HG03135 (cell line): ENCODE data around the gene GPR83.
"Not testable (repeated sequence)": the region's sequence is repeated elsewhere in the genome, so short reads cannot be mapped to it uniquely, and the experiment has no call there.

ENCODE experiments used
- ATAC-seq: cut with Tn5 transposase; IDR thresholded peaks from one replicate; pipeline ENCODE4 v1.9.1; 2021; ENCODE audit warnings: mild to moderate bottlenecking, moderate library complexity; ENCODE audit not compliant: unreplicated experiment

The GPR83 gene

DNA sequence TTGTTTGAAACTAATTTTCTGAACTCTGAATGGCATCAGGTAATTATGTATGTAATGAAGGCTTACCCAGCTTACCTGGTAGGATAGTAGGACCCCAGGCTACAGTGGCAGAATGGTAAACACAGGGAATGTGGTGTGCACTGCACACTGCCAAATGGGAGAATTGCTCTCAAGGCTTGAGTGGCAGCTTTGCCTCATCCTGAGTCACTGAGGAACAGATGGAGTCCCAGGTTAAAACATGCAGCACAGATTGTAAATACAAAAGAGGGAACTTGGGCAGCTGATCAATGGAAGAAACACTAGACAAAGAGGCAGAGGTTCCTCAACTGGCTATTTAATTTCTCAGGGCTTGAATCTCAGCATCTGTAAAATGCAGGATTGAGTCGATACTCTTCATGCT is 24.4 kb downstream of the GPR83 start:
- no peak for ATAC-seq

GRCh38 chr11:94370576-94370975 is 30.6 kb downstream of the GPR83 start:
- not testable (repeated sequence) for ATAC-seq

DNA sequence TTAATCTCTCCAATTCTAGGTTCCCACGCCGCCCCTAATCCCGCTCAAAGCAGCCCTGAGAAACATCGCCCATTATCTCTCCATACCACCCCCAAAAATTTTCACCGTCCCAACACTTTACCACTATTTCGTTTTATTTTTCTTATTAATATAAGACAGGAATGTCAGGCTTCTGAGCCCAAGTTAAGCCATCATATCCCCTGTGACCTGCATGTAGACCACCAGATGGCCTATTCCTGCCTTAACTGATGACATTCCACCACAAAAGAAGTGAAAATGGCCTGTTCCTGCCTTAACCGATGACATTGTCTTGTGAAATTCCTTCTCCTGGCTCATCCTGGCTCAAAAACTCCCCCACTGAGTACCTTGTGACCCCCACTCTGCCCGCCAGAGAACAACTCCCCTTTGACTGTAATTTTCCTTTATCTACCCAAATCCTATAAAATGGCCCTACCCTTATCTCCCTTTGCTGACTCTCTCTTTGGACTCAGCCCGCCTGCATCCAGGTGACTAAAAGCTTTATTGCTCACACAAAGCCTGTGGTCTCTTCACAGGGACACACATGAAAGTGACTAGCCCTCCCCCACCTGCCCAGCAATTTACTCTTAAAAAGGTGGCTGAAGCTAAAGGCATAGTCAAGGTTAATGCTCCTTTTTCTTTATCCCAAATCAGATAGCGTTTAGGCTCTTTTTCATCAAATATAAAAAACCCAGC is 50.2 kb downstream of the GPR83 start:
- not testable (repeated sequence) for ATAC-seq

GRCh38 chr11:94346311-94346710 is 54.9 kb downstream of the GPR83 start:
- ATAC-seq = not testable (repeated sequence)

DNA sequence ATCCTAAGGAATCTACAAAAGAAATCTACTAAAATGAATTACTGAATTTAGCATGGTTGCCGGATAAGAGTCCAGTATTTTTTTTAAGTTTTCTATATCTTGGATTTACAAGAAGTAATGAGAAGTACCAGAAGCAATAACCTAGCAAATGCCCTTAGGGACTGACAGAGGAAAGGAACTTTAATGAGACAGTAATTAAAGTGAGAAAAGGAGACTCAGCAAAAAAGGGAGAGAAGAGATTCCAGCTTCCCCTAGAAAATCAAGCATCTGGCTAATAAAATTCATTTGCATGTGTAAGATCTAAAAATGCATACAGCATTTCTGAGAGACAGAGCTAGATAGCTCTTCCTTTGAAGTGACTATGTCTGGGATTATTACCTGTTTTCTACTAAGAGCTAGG is 57.7 kb downstream of the GPR83 start:
- no peak for ATAC-seq

- ATAC-seq = no peak
Measured at GRCh38 chr11:94342250-94342649, 59.0 kb downstream of the GPR83 start.

DNA sequence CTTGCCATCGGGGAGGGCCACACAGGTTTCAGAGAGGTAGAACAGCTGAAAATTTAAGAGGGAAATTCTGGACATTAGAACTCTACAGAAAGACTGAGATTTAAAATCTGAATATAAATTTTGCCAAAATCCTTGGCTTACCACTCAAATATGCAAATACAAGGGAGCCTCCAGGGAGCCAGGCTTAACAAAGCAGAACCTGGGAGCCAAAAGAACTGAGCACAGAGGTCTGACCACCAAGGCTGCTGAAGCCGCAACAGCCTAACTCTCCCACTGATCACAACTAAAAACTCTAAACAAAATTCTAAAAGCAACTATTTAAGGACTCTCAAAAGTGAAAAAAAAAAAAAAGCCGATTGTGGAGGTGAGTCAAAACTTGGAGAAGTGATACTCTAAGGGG is 62.6 kb downstream of the GPR83 start:
- ATAC-seq = no peak

DNA sequence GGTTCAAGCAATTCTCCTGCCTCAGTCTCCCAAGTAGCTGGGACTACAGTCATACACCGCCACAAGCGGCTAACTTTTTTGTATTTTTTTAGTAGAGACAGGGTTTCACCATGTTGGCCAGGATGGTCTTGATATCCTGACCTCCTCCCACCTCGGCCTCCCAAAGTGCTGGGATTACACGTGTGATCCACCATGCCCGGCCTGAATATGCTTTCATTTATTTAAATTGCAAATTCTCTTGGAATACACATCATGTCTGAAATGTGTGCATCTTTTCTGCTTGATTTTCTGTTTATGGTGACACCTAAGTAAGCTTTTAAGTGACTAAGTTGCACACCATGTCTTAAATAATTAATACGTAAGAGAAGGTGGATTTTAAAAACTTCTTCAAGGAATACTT is 65.2 kb downstream of the GPR83 start:
- no peak for ATAC-seq

- no peak for ATAC-seq
Measured at GRCh38 chr11:94332814-94333213, 68.4 kb downstream of the GPR83 start.

- no peak for ATAC-seq
Measured at GRCh38 chr11:94330789-94331188, 70.4 kb downstream of the GPR83 start.

GRCh38 chr11:94329501-94329900 is 71.7 kb downstream of the GPR83 start:
- no peak for ATAC-seq

DNA sequence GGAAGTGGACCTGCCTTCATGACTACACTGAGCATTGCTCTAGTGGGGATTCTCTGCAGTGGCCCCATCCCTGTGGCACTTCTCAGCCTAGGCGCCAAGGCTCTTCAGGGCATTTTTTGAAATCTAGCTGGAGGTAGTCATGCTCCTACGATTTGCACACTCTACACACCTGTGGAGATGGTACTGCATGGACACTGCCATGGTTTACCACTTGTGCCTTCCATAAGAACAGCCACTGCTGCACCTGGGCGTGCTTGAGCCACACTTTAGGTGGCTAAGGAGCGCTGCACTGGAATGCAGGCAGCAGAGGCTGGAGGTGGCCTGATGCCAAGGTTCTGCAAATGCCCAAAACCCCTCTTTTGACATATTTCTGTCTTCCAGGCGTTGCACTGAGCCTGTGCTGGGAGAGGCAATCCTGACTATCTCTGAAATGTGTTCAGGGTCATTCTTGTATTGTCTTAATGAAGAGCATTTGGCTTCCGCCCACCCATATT is 72.6 kb downstream of the GPR83 start:
- ATAC-seq = no peak
